ENCODE data around the gene CARF. TPM values are rescaled to one million over a fixed set of nuclear protein-coding genes. Genes with fewer than 3 reads are reported as not detected.

Gene CARF
- total RNA-seq, 2 experiments from 2014 or later = 14.7 to 17.5 TPM

- intact Hi-C loops (cut with micrococcal nuclease; ENCODE audit: unreplicated experiment) = no loop called here
- Histone ChIP-seq H3K4me2 (ENCODE audit: low read length) (no peak overlapping the region), H3K4me3 (ENCODE audit: low read depth, low read length, poor library complexity, severe bottlenecking) (no peak overlapping the region), H3K9me2 (ENCODE audit: insufficient read depth, low read length) (no peaks in the 10 kb centered on the region), H3K79me2 (ENCODE audit: insufficient read depth, low read depth, low read length) (no peaks in the 10 kb centered on the region), H4K20me1 (ENCODE audit: insufficient read depth, low read length) (no peaks in the 10 kb centered on the region), H3K27ac (ENCODE audit: low read depth, low read length, poor library complexity, severe bottlenecking) (no peak overlapping the region), H3K36me3 (ENCODE audit: insufficient read depth, low read length) (no peaks in the 10 kb centered on the region), H2AFZ (ENCODE audit: low read length) (no peak overlapping the region), H3K4me1 (ENCODE audit: insufficient read depth, low read length, poor library complexity, severe bottlenecking) (no peaks in the 10 kb centered on the region), H3K9me3 (ENCODE audit: low read length) (no peaks in the 10 kb centered on the region)
- BruUV-seq (replicated peaks) = no TSS peak
- TF ChIP-seq EZH2phosphoT487 (IDR thresholded peaks at IDR 0.05; ENCODE audit: borderline replicate concordance, low read depth, low read length) = no peak
- TF ChIP-seq CTCF (conservative IDR thresholded peaks at IDR 0.05; ENCODE audit: low read length) = no peak
- DNase-seq (ENCODE audit: low spot score) = no peak
- POLR2A ChIA-PET = interaction anchor here (0.9 kb wide), 1 partner anchor 10 kb away, joined by 3 read pairs; no protein-coding TSS in a partner anchor
- CTCF ChIA-PET (ENCODE audit: unreplicated experiment) = no interaction called here
Observed at GRCh38 chr2:203033395-203033794, 121.3 kb downstream of the CARF start.

GRCh38 chr2:203035879-203036470 is 123.9 kb downstream of the CARF start:
- no peak overlapping the region for H2AFZ ChIP-seq (ENCODE audit: low read length)
- H4K20me1 ChIP-seq (ENCODE audit: insufficient read depth, low read length) = no peaks in the 10 kb centered on the region
- no peaks in the 10 kb centered on the region for H3K9me2 ChIP-seq (ENCODE audit: insufficient read depth, low read length)
- H3K4me1 ChIP-seq (ENCODE audit: insufficient read depth, low read length, poor library complexity, severe bottlenecking) = no peaks in the 10 kb centered on the region
- H3K27ac ChIP-seq (ENCODE audit: low read depth, low read length, poor library complexity, severe bottlenecking) = no peak overlapping the region
- DNase-seq (ENCODE audit: low spot score) = no peak
- H3K4me3 ChIP-seq (ENCODE audit: low read depth, low read length, poor library complexity, severe bottlenecking) = no peak overlapping the region
- CTCF ChIA-PET (ENCODE audit: unreplicated experiment) = no interaction called here
- BruUV-seq (replicated peaks) = no TSS peak
- POLR2A ChIA-PET = interaction anchor here (0.6 kb wide), 2 partner anchors 81 to 1546 kb away, joined by 3 to 4 read pairs; no protein-coding TSS in a partner anchor
- H3K4me2 ChIP-seq (ENCODE audit: low read length) = no peak overlapping the region
- H3K9me3 ChIP-seq (ENCODE audit: low read length) = no peaks in the 10 kb centered on the region
- no peaks in the 10 kb centered on the region for H3K79me2 ChIP-seq (ENCODE audit: insufficient read depth, low read depth, low read length)
- intact Hi-C loops (cut with micrococcal nuclease; ENCODE audit: unreplicated experiment) = no loop called here
- H3K36me3 ChIP-seq (ENCODE audit: insufficient read depth, low read length) = no peaks in the 10 kb centered on the region
- TF ChIP-seq CTCF (conservative IDR thresholded peaks at IDR 0.05; ENCODE audit: low read length) (no peak), EZH2phosphoT487 (IDR thresholded peaks at IDR 0.05; ENCODE audit: borderline replicate concordance, low read depth, low read length) (no peak)

Small RNAs within 50 kb of the gene (small RNA-seq; reads per million reads assigned to genes)
- not detected for gene AC010900.2

Other genes starting within 250 kb of the CARF start
- 3.8 and 5.2 TPM in 2 replicates for gene ICA1L, start 40.5 kb upstream of the CARF start, total RNA-seq (2014; rRNA removed; shearing (Covaris generic))
- gene ICA1L, start 40.5 kb upstream of the CARF start, total RNA-seq (2022) = 11.1 and 12.0 TPM in 2 replicates
- 38.4 and 54.1 TPM in 2 replicates for gene WDR12, start 602 bp upstream of the CARF start, total RNA-seq (2014; rRNA removed; shearing (Covaris generic))
- 82.2 and 91.4 TPM in 2 replicates for gene WDR12, start 602 bp upstream of the CARF start, total RNA-seq (2022)
- 5.3 and 5.9 TPM in 2 replicates for gene NBEAL1, start 102.6 kb downstream of the CARF start, total RNA-seq (2014; rRNA removed; shearing (Covaris generic))
- 10.4 and 12.7 TPM in 2 replicates for gene NBEAL1, start 102.6 kb downstream of the CARF start, total RNA-seq (2022)